ENCODE measurements around the gene EXOSC6.

- TF ChIP-seq, protein P1, sequence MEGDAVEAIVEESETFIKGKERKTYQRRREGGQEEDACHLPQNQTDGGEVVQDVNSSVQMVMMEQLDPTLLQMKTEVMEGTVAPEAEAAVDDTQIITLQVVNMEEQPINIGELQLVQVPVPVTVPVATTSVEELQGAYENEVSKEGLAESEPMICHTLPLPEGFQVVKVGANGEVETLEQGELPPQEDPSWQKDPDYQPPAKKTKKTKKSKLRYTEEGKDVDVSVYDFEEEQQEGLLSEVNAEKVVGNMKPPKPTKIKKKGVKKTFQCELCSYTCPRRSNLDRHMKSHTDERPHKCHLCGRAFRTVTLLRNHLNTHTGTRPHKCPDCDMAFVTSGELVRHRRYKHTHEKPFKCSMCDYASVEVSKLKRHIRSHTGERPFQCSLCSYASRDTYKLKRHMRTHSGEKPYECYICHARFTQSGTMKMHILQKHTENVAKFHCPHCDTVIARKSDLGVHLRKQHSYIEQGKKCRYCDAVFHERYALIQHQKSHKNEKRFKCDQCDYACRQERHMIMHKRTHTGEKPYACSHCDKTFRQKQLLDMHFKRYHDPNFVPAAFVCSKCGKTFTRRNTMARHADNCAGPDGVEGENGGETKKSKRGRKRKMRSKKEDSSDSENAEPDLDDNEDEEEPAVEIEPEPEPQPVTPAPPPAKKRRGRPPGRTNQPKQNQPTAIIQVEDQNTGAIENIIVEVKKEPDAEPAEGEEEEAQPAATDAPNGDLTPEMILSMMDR (IDR thresholded peaks at IDR 0.05 in 4 of 5, conservative IDR thresholded peaks at IDR 0.05 in 1 of 5), result peak in 2 of 5 experiments; percentile 37 to 38
- no peak for TF ChIP-seq POLR2A (IDR thresholded peaks at IDR 0.05)
Measured at GRCh38 chr16:70267516-70267915, 15.8 kb upstream of the EXOSC6 start.

Data from gastrocnemius medialis (tissue), 4 donors.